HG03575 (cell line): ENCODE data around the gene PAOX.
A peak's percentile ranks its signal among the peaks of the same experiment; 100 is the strongest.
"Not testable (repeated sequence)": the region's sequence is repeated elsewhere in the genome, so short reads cannot be mapped to it uniquely, and the experiment has no call there.

Source experiments
- ATAC-seq: cut with Tn5 transposase; IDR thresholded peaks from one replicate; pipeline ENCODE4 v1.9.1; 2021; ENCODE audit not compliant: unreplicated experiment, insufficient number of reproducible peaks, low FRiP score; ENCODE audit errors: extremely low read depth

The PAOX gene

DNA sequence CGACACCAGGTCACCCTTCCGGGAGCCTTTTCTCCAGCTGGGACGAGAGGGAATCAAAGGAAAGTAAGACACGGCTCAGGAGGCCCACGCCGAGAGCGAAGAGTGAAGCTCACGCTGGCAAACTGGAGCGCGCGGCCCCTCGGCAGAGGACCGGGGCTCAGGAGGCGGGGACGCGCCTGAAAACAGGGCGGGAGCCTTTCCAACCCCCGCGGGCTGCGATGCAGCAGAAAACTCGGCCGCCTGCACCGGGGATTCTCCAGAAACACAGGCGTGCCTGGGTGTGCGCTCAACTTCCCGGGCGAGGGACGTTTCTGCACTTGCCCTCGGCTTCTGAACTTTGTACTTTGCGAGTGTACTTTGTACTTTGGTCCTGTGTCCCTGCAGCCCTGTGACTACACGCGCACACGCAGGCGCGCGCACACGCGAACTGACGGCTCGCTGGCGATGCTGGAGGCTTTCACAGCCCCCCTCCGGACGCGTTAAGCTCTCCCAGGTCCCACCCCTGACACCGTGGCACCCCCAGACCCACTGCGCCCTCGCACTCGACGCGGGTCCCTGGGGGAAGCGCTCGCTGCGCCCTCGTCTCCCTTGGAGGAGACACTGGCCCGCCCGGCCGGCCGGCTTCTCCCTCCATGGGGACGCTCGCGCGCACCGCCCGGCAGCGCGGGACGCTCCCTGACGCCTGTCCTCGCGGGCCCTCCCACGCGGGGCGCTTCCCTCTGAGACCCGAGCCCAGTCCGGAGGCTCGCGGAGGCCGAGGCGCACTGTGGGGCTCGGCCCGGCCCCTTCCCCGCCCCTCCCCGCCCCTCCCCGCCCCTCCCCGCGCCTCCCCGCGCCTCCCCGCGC is 588 bp upstream of the PAOX start:
- no peak for ATAC-seq

- no peak for ATAC-seq
Measured at GRCh38 chr10:133379801-133380666, 972 bp downstream of the PAOX start.

DNA sequence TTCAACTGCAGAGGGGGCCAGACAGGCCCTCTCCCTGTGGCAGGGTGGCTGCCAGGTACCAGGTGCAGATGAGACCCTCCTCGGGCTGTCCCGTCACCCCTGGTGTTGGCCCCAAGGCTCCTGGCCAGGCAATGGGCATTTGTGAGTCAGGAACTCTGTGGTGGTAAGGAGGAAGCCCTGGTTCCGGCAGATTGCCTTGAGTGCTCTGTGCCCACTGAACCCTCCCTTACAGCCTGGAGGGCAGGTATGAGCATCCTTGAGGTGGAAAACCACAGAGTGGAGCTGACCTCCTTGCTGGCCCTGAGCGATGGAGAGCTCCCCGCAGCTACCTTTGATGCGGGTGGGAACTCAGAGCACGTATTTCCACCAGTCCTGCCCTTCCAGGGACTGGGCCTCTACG is 2.0 kb downstream of the PAOX start:
- no peak for ATAC-seq

- no peak for ATAC-seq
Measured at GRCh38 chr10:133383551-133383950, 4.5 kb downstream of the PAOX start.

GRCh38 chr10:133384071-133384470 is 5.0 kb downstream of the PAOX start:
- ATAC-seq: no peak

DNA sequence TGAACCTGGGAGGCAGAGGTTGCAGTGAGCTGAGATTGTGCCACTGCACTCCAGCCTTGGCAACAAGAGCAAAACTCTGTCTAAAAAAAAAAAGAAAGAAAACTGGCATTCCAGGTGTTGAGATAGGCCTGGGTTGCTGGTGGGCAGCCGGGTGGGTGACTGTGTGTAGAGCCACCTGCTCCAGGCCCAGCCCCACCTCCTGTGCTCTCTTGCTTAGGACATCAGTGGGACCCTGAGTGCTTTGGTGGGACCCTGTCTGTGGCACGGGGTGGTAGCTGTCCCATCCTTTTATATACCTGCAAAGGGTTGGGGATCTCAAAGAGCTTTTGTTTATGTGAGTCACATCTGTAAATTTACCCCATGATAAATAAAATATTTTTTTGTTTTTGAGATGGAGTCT is 6.2 kb downstream of the PAOX start:
- no peak for ATAC-seq

- not testable (repeated sequence) for ATAC-seq
Measured at GRCh38 chr10:133386951-133387350, 7.9 kb downstream of the PAOX start.

DNA sequence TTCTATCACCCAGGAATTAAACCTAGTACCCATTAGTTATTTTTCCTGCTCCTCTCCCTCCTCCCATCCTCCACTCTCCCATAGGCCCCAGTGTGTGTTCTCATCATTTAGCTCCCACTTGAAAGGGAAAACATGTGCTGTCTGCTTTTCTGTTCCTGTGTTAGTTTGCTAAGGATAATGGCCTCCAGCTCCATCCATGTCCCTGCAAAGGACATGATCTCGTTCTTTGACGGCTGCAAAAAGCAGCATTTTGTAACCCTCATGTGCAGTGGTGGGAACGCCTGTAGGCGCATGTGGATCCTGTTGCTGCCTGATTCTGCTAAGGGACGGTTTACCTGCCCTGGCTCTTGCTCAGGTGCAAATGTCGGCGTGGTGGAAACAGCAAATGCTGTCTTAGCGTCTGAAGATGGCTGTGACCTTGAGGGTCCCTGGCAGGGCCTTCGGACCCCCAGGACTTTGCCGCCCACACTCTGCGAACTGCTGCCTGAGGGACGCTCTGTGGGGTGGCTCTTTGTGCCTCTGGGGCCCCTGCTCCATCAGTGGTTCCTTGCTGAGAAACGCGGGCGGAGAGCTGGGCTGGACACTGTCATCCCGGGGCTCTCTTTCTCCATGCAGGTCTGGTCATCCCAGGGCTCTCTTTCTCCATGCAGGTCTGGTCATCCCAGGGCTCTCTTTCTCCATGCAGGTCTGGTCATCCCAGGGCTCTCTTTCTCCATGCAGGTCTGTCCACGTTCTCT is 9.3 kb downstream of the PAOX start:
- no peak for ATAC-seq

DNA sequence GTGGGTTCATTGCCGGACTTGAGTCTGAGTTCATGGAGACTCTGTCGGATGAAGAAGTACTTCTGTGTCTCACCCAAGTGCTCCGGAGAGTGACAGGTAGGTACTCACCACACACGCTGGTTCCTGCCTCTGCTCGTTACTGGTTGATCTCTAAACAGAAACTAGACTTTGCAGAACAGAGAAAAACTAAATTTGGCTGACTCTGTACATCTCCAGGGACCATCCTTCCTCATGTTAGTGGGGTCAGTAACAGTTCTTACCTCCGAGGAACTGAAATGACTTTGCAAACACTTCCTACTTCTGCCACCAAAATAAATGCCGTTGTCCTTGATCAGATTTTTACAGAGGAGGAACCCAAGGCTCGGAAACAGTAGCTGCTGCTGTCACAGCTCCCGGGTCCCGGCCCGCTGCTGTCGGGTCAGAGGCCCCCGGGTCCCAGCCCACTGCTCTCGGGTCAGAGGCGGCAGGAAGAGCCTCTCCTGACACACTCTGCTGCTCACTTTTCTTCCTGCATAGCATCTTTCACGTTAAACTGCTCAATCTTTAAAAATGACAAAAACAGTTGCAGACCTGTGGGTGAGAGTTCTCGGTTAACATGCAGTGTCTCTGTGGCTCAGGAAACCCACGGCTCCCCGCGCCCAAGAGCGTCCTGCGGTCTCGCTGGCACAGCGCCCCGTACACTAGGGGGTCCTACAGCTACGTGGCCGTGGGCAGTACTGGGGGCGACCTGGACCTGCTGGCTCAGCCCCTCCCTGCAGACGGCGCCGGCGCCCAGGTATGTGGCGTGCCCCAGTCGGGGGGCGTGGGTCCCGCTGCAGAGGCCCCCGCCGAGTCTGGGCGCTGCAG is 10.1 kb downstream of the PAOX start:
- peak; percentile 71 for ATAC-seq

GRCh38 chr10:133390597-133391248 is 11.7 kb downstream of the PAOX start:
- no peak for ATAC-seq

DNA sequence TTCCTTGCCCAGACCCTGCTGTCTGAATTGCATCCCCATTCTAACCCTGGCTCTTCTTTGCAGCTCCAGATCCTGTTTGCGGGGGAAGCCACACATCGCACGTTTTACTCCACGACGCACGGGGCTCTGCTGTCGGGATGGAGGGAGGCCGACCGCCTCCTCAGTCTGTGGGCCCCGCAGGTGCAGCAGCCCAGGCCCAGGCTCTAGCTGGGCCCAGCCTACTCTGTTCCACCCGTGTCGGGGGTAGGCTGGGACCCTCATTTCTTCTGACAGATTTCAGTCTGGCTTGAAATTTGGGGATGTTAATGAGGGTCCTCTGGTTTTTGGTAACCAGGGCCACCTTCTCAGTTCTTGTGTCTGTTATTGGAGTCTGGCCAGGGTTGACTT is 12.2 kb downstream of the PAOX start:
- no peak for ATAC-seq

DNA sequence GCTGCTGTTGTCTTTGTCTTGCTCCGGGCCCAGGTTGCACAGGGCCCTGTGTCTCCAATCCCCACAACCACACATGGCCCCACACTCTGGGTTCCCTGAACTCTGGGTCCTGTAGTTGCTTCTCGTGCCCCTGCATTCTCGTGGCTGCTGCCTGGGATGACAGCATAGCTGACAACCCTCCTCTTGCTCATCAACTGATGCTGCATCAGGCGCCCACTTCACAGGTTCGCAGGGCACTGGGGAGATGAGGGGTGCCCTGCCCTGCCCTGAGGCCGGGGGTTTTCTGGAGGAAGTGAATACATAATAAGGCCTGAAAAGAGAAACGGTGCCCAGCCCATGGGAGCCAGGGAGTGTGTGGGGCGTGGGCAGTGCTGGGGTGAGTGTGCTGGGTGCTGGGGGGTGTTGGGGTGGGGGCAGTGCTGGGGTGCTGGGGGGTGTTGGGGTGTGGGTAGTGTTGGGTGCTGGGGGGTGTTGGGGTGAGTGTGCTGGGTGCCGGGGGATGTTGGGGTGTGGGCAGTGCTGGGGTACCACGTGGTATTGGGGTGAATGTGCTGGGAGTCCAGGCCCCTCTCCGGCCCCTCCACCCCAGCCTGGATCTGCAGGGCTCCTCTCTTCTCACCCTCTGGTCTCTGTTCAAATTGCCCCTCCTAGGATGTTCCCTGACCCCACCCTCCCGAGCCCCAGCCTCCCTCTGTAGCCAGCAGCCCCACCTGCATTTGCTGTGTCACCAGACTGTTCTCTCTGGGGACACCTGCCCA is 12.9 kb downstream of the PAOX start:
- ATAC-seq: no peak

GRCh38 chr10:133393401-133394063 is 14.5 kb downstream of the PAOX start:
- no peak for ATAC-seq

- peak; percentile 31 for ATAC-seq
Measured at GRCh38 chr10:133394064-133394663, 15.1 kb downstream of the PAOX start, which contains the start of gene MTG1. Gene MTG1 (plus strand): TSS chr10:133394157. CDS start chr10:133394221, 64 bp downstream.

DNA sequence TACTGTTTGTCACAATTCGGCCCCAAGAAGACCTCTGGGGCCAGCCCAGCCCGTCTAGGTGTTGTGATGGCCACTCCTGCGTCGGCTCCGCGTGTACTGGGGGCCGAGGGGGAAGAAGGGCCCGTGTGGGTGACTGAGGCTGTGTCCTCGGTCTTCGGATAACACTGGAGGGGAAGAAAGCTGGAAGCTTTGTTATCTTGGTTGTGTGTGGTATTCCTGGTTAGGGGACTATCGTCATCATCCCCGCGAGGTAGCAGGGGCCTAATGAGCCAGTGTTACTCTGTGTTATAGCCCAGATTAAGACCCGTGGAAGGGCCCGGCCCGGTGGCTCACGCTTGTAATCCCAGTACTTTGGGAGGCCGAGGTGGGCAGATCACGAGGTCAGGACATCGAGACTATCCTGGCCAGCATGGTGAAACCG is 15.7 kb downstream of the PAOX start:
- no peak for ATAC-seq

GRCh38 chr10:133396035-133396624 is 17.1 kb downstream of the PAOX start:
- no peak for ATAC-seq
